PC-3 (cell line): ENCODE results near the gene JAZF1. TPM values are rescaled to one million over a fixed set of nuclear protein-coding genes. Genes with fewer than 3 reads are reported as not detected.

Experiments used
- ATAC-seq: fragments of 200-7000 bp; cut with Tn5 transposase; 2 replicates; pipeline ENCODE4 v1.9.1; 2020; ENCODE audit warnings: mild to moderate bottlenecking, moderate library complexity
- BruUV-seq: library from RNA; stranded (reverse); fragments of 400-500 nt; replicated peaks from 2 replicates; lab custom pipeline; 2021; lab: Mats Ljungman, UMichigan
- CTCF ChIA-PET: fragments of 300-600 bp; sonication (Branson Sonifier 250); formaldehyde crosslinking; loops from one replicate; lab custom pipeline; 2022; ENCODE audit warnings: antibody characterized with exemption; lab: Charles Lee
- POLR2A ChIA-PET: fragments of 300-600 bp; sonication (Branson Sonifier 250); formaldehyde crosslinking; loops from one replicate; lab custom pipeline; 2022; ENCODE audit warnings: antibody characterized with exemption; ENCODE audit not compliant: unreplicated experiment; lab: Charles Lee
- DNase-seq: peaks from one replicate; pipeline ENCODE4 v3.0.0-alpha.2; 2015
- H2AFZ ChIP-seq: fragments of 300-600 bp; sonication (generic); 2 replicates; pipeline ENCODE4 v1.6.0; 2016; ENCODE audit warnings: antibody characterized with exemption, low read length
- H3F3A ChIP-seq: fragments of 300-600 bp; sonication (generic); one replicate; pipeline ENCODE4 v1.6.0; 2017; ENCODE audit warnings: antibody characterized with exemption, low read length, control low read depth, mild to moderate bottlenecking; ENCODE audit not compliant: unreplicated experiment
- H3K27ac ChIP-seq: fragments of 300-600 bp; sonication (generic); 2 replicates; pipeline ENCODE4 v1.5.1; 2016; ENCODE audit warnings: mild to moderate bottlenecking, low read length
- H3K27me3 ChIP-seq: fragments of 300-600 bp; sonication (generic); 2 replicates; pipeline ENCODE4 v1.6.1; 2016; ENCODE audit warnings: low read length, mixed read lengths
- H3K36me3 ChIP-seq: fragments of 300-600 bp; sonication (generic); 2 replicates; pipeline ENCODE4 v1.6.1; 2016; ENCODE audit warnings: low read depth, mixed run types, low read length, mixed read lengths
- H3K4me1 ChIP-seq: fragments of 300-600 bp; sonication (generic); 2 replicates; pipeline ENCODE4 v1.5.1; 2016; ENCODE audit warnings: low read length; ENCODE audit not compliant: insufficient read depth
- H3K4me2 ChIP-seq: fragments of 300-600 bp; sonication (generic); 2 replicates; pipeline ENCODE4 v1.6.0; 2016; ENCODE audit warnings: low read length
- H3K4me3 ChIP-seq: fragments of 300-600 bp; sonication (generic); 2 replicates; pipeline ENCODE4 v1.5.1; 2016; ENCODE audit warnings: mild to moderate bottlenecking, low read length, mixed read lengths
- H3K79me2 ChIP-seq: fragments of 300-600 bp; sonication (generic); 2 replicates; pipeline ENCODE4 v1.6.1; 2017; ENCODE audit warnings: low read length, mixed read lengths
- H3K9ac ChIP-seq: fragments of 300-600 bp; sonication (generic); 2 replicates; pipeline ENCODE4 v1.6.0; 2016; ENCODE audit warnings: mild to moderate bottlenecking, low read length
- H3K9me2 ChIP-seq: fragments of 300-600 bp; sonication (generic); replicated peaks from 2 replicates; pipeline ENCODE4 v1.6.1; 2016; ENCODE audit warnings: mixed run types, low read length, mixed read lengths
- H3K9me3 ChIP-seq: fragments of 300-600 bp; sonication (generic); 2 replicates; pipeline ENCODE4 v1.6.1; 2016; ENCODE audit warnings: low read length, mixed read lengths
- H4K20me1 ChIP-seq: fragments of 300-600 bp; sonication (generic); 2 replicates; pipeline ENCODE4 v1.6.1; 2016; ENCODE audit warnings: low read length, mixed read lengths
- CTCF ChIP-seq: fragments of 300-600 bp; sonication (generic); conservative IDR thresholded peaks from 2 replicates; pipeline ENCODE4 v1.5.1; 2017; ENCODE audit warnings: antibody characterized with exemption, low read depth, mild to moderate bottlenecking, low read length
- EZH2 ChIP-seq: fragments of 300-600 bp; sonication (generic); IDR thresholded peaks from one replicate; pipeline ENCODE4 v1.6.1; 2017; ENCODE audit warnings: antibody characterized with exemption, mild to moderate bottlenecking, low read length; ENCODE audit not compliant: unreplicated experiment
- EZH2phosphoT487 ChIP-seq: fragments of 300-600 bp; sonication (generic); IDR thresholded peaks from 2 replicates; pipeline ENCODE4 v1.6.1; 2018; ENCODE audit warnings: mild to moderate bottlenecking, antibody characterized with exemption, low read length, borderline replicate concordance
- intact Hi-C: fragments of 100-400 bp; cut with micrococcal nuclease; formaldehyde crosslinking; loops from 2 replicates; pipeline ENCODE4 v1.9.0; 2023
- total RNA-seq: library from RNA; depleted of rRNA; stranded (reverse); fragments of >200 nt; gene quantifications from 2 replicates; pipeline ENCODE4 v1.2.3, GENCODE V29; 2014

JAZF1 gene
- total RNA-seq, 1 experiment from 2014 or later = 2.3 TPM

GRCh38 chr7:28018856-28019465 is 161.6 kb downstream of the JAZF1 start:
- intact Hi-C loops = no loop called here
- no peak overlapping the region for H3K9ac ChIP-seq
- no peaks in the 10 kb centered on the region for H3K9me3 ChIP-seq
- H3K4me3 ChIP-seq = no peak overlapping the region
- TF ChIP-seq EZH2phosphoT487 (no peak), EZH2 (no peak), CTCF (no peak)
- BruUV-seq = no TSS peak
- H2AFZ ChIP-seq = no peak overlapping the region
- H3K79me2 ChIP-seq = no peaks in the 10 kb centered on the region
- no peak overlapping the region for H3K27ac ChIP-seq
- H3K36me3 ChIP-seq = peaks cover 3% of the 10 kb centered on the region; the same call in 1 of the 2 replicates
- DNase-seq (no peak), ATAC-seq (no peak)
- no peaks in the 10 kb centered on the region for H3F3A ChIP-seq
- no peaks in the 10 kb centered on the region for H3K27me3 ChIP-seq
- no peaks in the 10 kb centered on the region for H4K20me1 ChIP-seq
- ChIA-PET POLR2A (no interaction called here), CTCF (interaction anchor here (0.6 kb wide), 1 partner anchor 330 kb away, joined by 3 read pairs; no protein-coding TSS in a partner anchor)
- no peak overlapping the region for H3K4me2 ChIP-seq
- H3K9me2 ChIP-seq = no peaks in the 10 kb centered on the region
- H3K4me1 ChIP-seq = peaks cover 11% of the 10 kb centered on the region

GRCh38 chr7:28018446-28018845 is 162.1 kb downstream of the JAZF1 start:
- Histone ChIP-seq H3K36me3 (peaks cover 3% of the 10 kb centered on the region; the same call in 1 of the 2 replicates), H3K9ac (no peak overlapping the region), H3K27me3 (no peaks in the 10 kb centered on the region), H3K9me2 (no peaks in the 10 kb centered on the region), H3F3A (no peaks in the 10 kb centered on the region), H3K4me1 (peaks cover 11% of the 10 kb centered on the region), H4K20me1 (no peaks in the 10 kb centered on the region), H3K4me2 (no peak overlapping the region), H3K27ac (no peak overlapping the region), H3K9me3 (no peaks in the 10 kb centered on the region), H3K79me2 (no peaks in the 10 kb centered on the region), H2AFZ (no peak overlapping the region), H3K4me3 (no peak overlapping the region)
- no TSS peak for BruUV-seq
- intact Hi-C loops = no loop called here
- ATAC-seq (peak; percentile 8; the same call in 1 of the 2 replicates), DNase-seq (no peak)
- no peak for TF ChIP-seq CTCF
- no peak for TF ChIP-seq EZH2phosphoT487
- no peak for TF ChIP-seq EZH2
- ChIA-PET CTCF (no interaction called here), POLR2A (no interaction called here)

GRCh38 chr7:28018020-28018419 is 162.6 kb downstream of the JAZF1 start:
- Histone ChIP-seq H3K27me3 (no peaks in the 10 kb centered on the region), H2AFZ (no peak overlapping the region), H3F3A (no peaks in the 10 kb centered on the region), H3K36me3 (peaks cover 3% of the 10 kb centered on the region; the same call in 1 of the 2 replicates), H3K9ac (no peak overlapping the region), H4K20me1 (no peaks in the 10 kb centered on the region), H3K9me2 (no peaks in the 10 kb centered on the region), H3K27ac (no peak overlapping the region), H3K4me1 (peaks cover 11% of the 10 kb centered on the region), H3K4me2 (no peak overlapping the region), H3K9me3 (no peaks in the 10 kb centered on the region), H3K4me3 (no peak overlapping the region), H3K79me2 (no peaks in the 10 kb centered on the region)
- TF ChIP-seq EZH2phosphoT487 = no peak
- intact Hi-C loops = no loop called here
- CTCF ChIA-PET = no interaction called here
- DNase-seq = no peak
- no TSS peak for BruUV-seq
- ATAC-seq = no peak
- POLR2A ChIA-PET = no interaction called here
